Endothelial cell of umbilical vein (primary cell): ENCODE data around the gene RECK. TPM values are rescaled to one million over a fixed set of nuclear protein-coding genes. Genes with fewer than 3 reads are reported as not detected.

ENCODE experiments used
- BruUV-seq: library from RNA; stranded (reverse); fragments of 400-500 nt; replicated peaks from 2 replicates; lab custom pipeline; 2021; lab: Mats Ljungman, UMichigan
- CTCF ChIA-PET: fragments of 300-600, 350-600 bp; sonication (Branson Sonifier 250); formaldehyde crosslinking; loops from one replicate; lab custom pipeline; 2021; ENCODE audit warnings: antibody characterized with exemption, inconsistent platforms; lab: Charles Lee
- POLR2A ChIA-PET: fragments of 300-600, 350-600 bp; sonication (Branson Sonifier 250); formaldehyde crosslinking; loops from one replicate; lab custom pipeline; 2021; ENCODE audit warnings: antibody characterized with exemption, inconsistent platforms; lab: Charles Lee
- DNase-seq: peaks from one replicate; pipeline ENCODE4 v3.0.0-alpha.2; 2011; ENCODE audit warnings: low read depth, low spot score
- FAIRE-seq: peaks from 2 replicates; lab custom pipeline; 2011; peaks lifted over from hg19 to GRCh38; lab: Jason Lieb, UNC
- H2AFZ ChIP-seq: 2 replicates; pipeline ENCODE4 v1.6.0; 2012; ENCODE audit warnings: low read depth, low read length, control low read depth, inconsistent platforms
- H3K27ac ChIP-seq: 2 replicates; pipeline ENCODE4 v1.5.1; 2011; ENCODE audit warnings: low read depth, mild to moderate bottlenecking, control low read depth, low read length, moderate library complexity; ENCODE audit not compliant: insufficient read depth
- H3K27me3 ChIP-seq, 2 experiments: 2 replicates each; pipeline versions ENCODE4 v1.6.0 to v1.6.1; 2011; ENCODE audit warnings: low read length in 2 of 2, mixed read lengths in 1 of 2; ENCODE audit not compliant: control insufficient read depth in 2 of 2, insufficient read depth in 2 of 2
- H3K36me3 ChIP-seq, 2 experiments: 2 replicates in 1 of 2; 3 replicates in 1 of 2; pipeline ENCODE4 v1.5.1; 2011; ENCODE audit warnings: low read length in 2 of 2, mild to moderate bottlenecking in 1 of 2, moderate library complexity in 1 of 2; ENCODE audit not compliant: control insufficient read depth in 2 of 2, insufficient read depth in 2 of 2; ENCODE audit errors: extremely low read depth in 1 of 2
- H3K4me1 ChIP-seq: 3 replicates; pipeline ENCODE4 v1.5.1; 2011; ENCODE audit warnings: mild to moderate bottlenecking, low read length; ENCODE audit not compliant: control insufficient read depth, insufficient read depth; ENCODE audit errors: extremely low read depth
- H3K4me2 ChIP-seq: 2 replicates; pipeline ENCODE4 v1.6.1; 2011; ENCODE audit warnings: low read length, control low read depth, mixed read lengths; ENCODE audit not compliant: insufficient read depth
- H3K4me3 ChIP-seq, 3 experiments: fragments of 200-600 bp in 1 of 3; sonication (generic), shearing (Covaris generic) in 1 of 3; replicated peaks in 1 of 3; 2 replicates each; pipeline ENCODE4 v1.5.1; 2011 to 2016; ENCODE audit warnings: control low read depth in 3 of 3, low read length in 3 of 3, mild to moderate bottlenecking in 2 of 3, inconsistent platforms in 1 of 3, low read depth in 1 of 3, moderate library complexity in 1 of 3; ENCODE audit not compliant: insufficient read depth in 1 of 3
- H3K79me2 ChIP-seq: 2 replicates; pipeline ENCODE4 v1.6.0; 2012; ENCODE audit warnings: low read length, inconsistent platforms; ENCODE audit not compliant: control insufficient read depth, insufficient read depth
- H3K9ac ChIP-seq: replicated peaks from 2 replicates; pipeline ENCODE3; 2011; ENCODE audit warnings: low read length, control low read depth; ENCODE audit not compliant: insufficient read depth; ENCODE audit errors: extremely low read depth
- H3K9me1 ChIP-seq: replicated peaks from 3 replicates; pipeline ENCODE4 v1.6.0; 2011; ENCODE audit warnings: mild to moderate bottlenecking, low read length; ENCODE audit not compliant: control insufficient read depth, insufficient read depth; ENCODE audit errors: extremely low read depth
- H3K9me3 ChIP-seq: replicated peaks from 2 replicates; pipeline ENCODE4 v1.5.1; 2012; ENCODE audit warnings: low read length, inconsistent platforms; ENCODE audit not compliant: control insufficient read depth, insufficient read depth
- H4K20me1 ChIP-seq: replicated peaks from 2 replicates; pipeline ENCODE3; 2011; ENCODE audit warnings: mild to moderate bottlenecking, low read length; ENCODE audit not compliant: control insufficient read depth, insufficient read depth; ENCODE audit errors: extremely low read depth
- CTCF ChIP-seq, 2 donors: IDR thresholded peaks; 1 replicate in 1 of 2; 2 replicates in 1 of 2; pipeline ENCODE4 v1.5.1; 2011; ENCODE audit warnings: low read length in 2 of 2, mild to moderate bottlenecking in 2 of 2, moderate library complexity in 2 of 2, control low read depth in 1 of 2, inconsistent platforms in 1 of 2, low read depth in 1 of 2; ENCODE audit not compliant: insufficient read depth in 1 of 2; ENCODE audit errors: extremely low read depth in 1 of 2
- EZH2 ChIP-seq: IDR thresholded peaks from 2 replicates; pipeline ENCODE4 v1.6.1; 2012; ENCODE audit warnings: borderline replicate concordance, low read depth, mild to moderate bottlenecking, moderate library complexity, low read length, inconsistent platforms; ENCODE audit not compliant: severe bottlenecking
- FOS ChIP-seq: IDR thresholded peaks from 2 replicates; pipeline ENCODE4 v1.6.1; 2011; ENCODE audit warnings: mild to moderate bottlenecking, low read length, moderate library complexity, borderline replicate concordance; ENCODE audit not compliant: insufficient read depth
- GATA2 ChIP-seq: IDR thresholded peaks from 2 replicates; pipeline ENCODE4 v1.7.0; 2011; ENCODE audit warnings: low read depth, mild to moderate bottlenecking, moderate library complexity, mixed read lengths, low read length; ENCODE audit not compliant: insufficient read length, insufficient read depth
- JUN ChIP-seq: IDR thresholded peaks from 2 replicates; pipeline ENCODE4 v1.6.1; 2011; ENCODE audit warnings: borderline replicate concordance, low read depth; ENCODE audit not compliant: insufficient read length, insufficient read depth
- MAX ChIP-seq: IDR thresholded peaks from 2 replicates; pipeline ENCODE4 v1.6.1; 2011; ENCODE audit not compliant: insufficient read depth, insufficient read length
- MYC ChIP-seq: IDR thresholded peaks from one replicate; pipeline ENCODE4 v1.6.1; 2011; ENCODE audit warnings: mild to moderate bottlenecking, low read depth, low read length
- POLR2A ChIP-seq: IDR thresholded peaks from 2 replicates; pipeline ENCODE4 v1.6.1; 2012; ENCODE audit warnings: low read depth, mild to moderate bottlenecking, control low read depth, low read length
- POLR2AphosphoS5 ChIP-seq: IDR thresholded peaks from 2 replicates; pipeline ENCODE4 v1.6.1; 2012; ENCODE audit warnings: low read depth, mild to moderate bottlenecking, control low read depth, low read length, moderate library complexity; ENCODE audit not compliant: insufficient read depth
- dilution Hi-C: fragments of 300-500 bp; cut with MboI; formaldehyde crosslinking; loops from one replicate; pipeline ENCODE4 v1.15.0; 2019; ENCODE audit warnings: low sequenced_read_pairs; ENCODE audit not compliant: extremely low pct_ligation_motif_present
- intact Hi-C: fragments of 100-400 bp; cut with micrococcal nuclease; formaldehyde crosslinking; loops from one replicate; pipeline ENCODE4 v1.10.0; 2022
- polyA plus RNA-seq, 4 experiments: library from polyadenylated mRNA; depleted of rRNA in 3 of 4; stranded (reverse) in 3 of 4; unstranded in 1 of 4; fragments of >200 nt; gene quantifications; 2 replicates each; pipeline versions ENCODE4 v1.2.1 to v1.2.3, GENCODE V29; 2011 to 2012; ENCODE audit warnings: missing spikeins in 1 of 4
- total RNA-seq: library from RNA; stranded (reverse); gene quantifications from 2 replicates; pipeline ENCODE4 v1.2.3, GENCODE V29; 2021

Gene RECK
- total and polyA plus RNA-seq, 2 donors (not counting 3 experiments of a cell fraction or from before 2014, with no cell fraction given): 12.0 to 14.1 TPM

DNA sequence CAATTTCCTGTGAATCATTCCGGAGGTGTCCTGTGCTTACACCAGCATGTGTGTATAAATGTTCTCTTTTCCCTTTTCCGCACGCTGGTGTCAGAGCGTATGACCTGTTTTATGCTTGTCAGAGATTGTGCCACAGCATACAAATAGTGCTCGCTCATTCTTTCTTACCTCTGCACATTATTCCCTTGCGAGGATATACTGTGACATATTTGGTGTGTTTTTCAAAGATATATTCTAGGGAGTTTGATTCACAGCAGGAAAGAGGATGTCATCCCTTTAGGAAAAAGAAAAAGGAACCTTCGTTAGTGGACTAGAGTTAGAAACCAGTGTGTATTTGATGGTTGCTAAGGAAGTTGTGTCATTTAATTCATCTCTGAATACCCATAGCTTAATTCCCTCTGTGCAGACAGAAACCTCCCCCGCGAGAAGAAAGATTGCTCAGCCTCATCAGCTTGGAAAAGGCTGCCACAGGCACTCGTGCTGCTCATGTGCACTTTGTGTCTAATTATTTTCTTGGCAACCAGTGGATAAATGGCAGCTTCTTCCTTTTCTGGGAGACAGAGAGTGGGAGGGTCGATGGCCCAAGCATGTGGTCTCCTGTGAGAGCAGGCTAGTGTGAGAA lies 117.7 kb downstream of the RECK start:
- no peak overlapping the region for H3K4me3 ChIP-seq
- H3K27me3 ChIP-seq: no peaks in the 10 kb centered on the region
- no peaks in the 10 kb centered on the region for H3K9me3 ChIP-seq
- FAIRE-seq (peak; percentile 55), DNase-seq (peak; percentile 82)
- TF ChIP-seq JUN: peak; percentile 60
- TF ChIP-seq FOS: no peak
- intact Hi-C loops (loop anchor here (1.0 kb wide), 1 partner anchor 9 kb away; no protein-coding TSS in a partner anchor), dilution Hi-C loops (no loop called here)
- peaks cover 32% of the 10 kb centered on the region for H3K4me1 ChIP-seq
- peak overlapping the region; percentile 56 for H3K9ac ChIP-seq
- BruUV-seq: no TSS peak
- POLR2A ChIA-PET: interaction anchor here (1.9 kb wide), 1 partner anchor 52 kb away, joined by 5 read pairs; no protein-coding TSS in a partner anchor
- no peaks in the 10 kb centered on the region for H3K9me1 ChIP-seq
- CTCF ChIA-PET: interaction anchor here (0.9 to 1.6 kb wide), 7 partner anchors 9 to 200 kb away, joined by 3 to 18 read pairs (median 4); partner anchors contain the start of gene GLIPR2
- H4K20me1 ChIP-seq: no peaks in the 10 kb centered on the region
- H3K79me2 ChIP-seq: no peaks in the 10 kb centered on the region
- peak overlapping the region; percentile 28 for H3K4me2 ChIP-seq
- H2AFZ ChIP-seq: peak overlapping the region; percentile 13
- peak overlapping the region; percentile 57 for H3K27ac ChIP-seq
- no peaks in the 10 kb centered on the region for H3K36me3 ChIP-seq

DNA sequence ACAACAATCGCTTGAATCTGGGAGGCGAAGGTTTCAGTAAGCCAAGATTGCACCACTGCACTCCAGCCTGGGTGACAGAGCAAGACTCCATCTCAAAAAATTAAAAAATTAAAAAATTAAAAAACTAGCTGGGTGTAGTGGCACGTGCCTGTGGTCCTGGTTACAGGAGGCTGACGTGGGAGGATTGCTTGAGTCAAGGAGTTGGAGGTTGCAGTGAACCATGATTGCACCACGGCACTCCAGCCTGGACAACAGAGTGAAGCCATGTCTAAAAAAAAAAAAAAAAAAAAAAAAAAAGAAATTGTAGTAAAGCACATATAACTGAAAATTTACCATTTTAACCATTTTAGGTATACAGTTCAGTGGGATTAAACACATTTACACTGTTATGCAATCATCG lies 119.4 kb downstream of the RECK start:
- H3K27me3 ChIP-seq: no peaks in the 10 kb centered on the region
- no peaks in the 10 kb centered on the region for H3K79me2 ChIP-seq
- TF ChIP-seq CTCF (IDR thresholded peaks at IDR 0.05; ENCODE audit: extremely low read depth in 1 of 2, insufficient read depth in 1 of 2, low read depth in 1 of 2, low read length in 2 of 2) (no peak), MYC (no peak), MAX (no peak), GATA2 (no peak), FOS (no peak), POLR2A (no peak), JUN (no peak), POLR2AphosphoS5 (no peak), EZH2 (no peak)
- intact Hi-C loops (no loop called here), dilution Hi-C loops (no loop called here)
- no TSS peak for BruUV-seq
- no peaks in the 10 kb centered on the region for H3K9me3 ChIP-seq
- H3K4me1 ChIP-seq: peaks cover 25% of the 10 kb centered on the region
- H3K27ac ChIP-seq: no peak overlapping the region
- no peak overlapping the region for H2AFZ ChIP-seq
- FAIRE-seq (no peak), DNase-seq (no peak)
- POLR2A ChIA-PET: no interaction called here
- H3K9me1 ChIP-seq: no peaks in the 10 kb centered on the region
- no peak overlapping the region for H3K4me3 ChIP-seq
- H3K36me3 ChIP-seq: no peaks in the 10 kb centered on the region
- no peaks in the 10 kb centered on the region for H4K20me1 ChIP-seq
- CTCF ChIA-PET: no interaction called here
- no peak overlapping the region for H3K4me2 ChIP-seq
- no peak overlapping the region for H3K9ac ChIP-seq
